GM12891 (cell line): ENCODE results near the gene PVR.

Source experiments
- DNase-seq: peaks from one replicate; pipeline ENCODE4 v3.0.0; 2011; ENCODE audit warnings: low spot score; ENCODE audit not compliant: insufficient read length
- FAIRE-seq: peaks from 2 replicates; lab custom pipeline; 2011; peaks lifted over from hg19 to GRCh38; lab: Jason Lieb, UNC
- PAX5 ChIP-seq: IDR thresholded peaks from 2 replicates; pipeline ENCODE4 v1.6.1; 2011; ENCODE audit warnings: low read length, moderate library complexity, mild to moderate bottlenecking; ENCODE audit not compliant: insufficient read depth, severe bottlenecking
- POLR2A ChIP-seq: IDR thresholded peaks from 2 replicates; pipeline ENCODE4 v1.6.1; 2011; ENCODE audit warnings: low read depth, low read length, control low read depth
- POLR2AphosphoS5 ChIP-seq: IDR thresholded peaks from 2 replicates; pipeline ENCODE4 v1.6.1; 2011; ENCODE audit warnings: low read depth, low read length, control low read depth
- POU2F2 ChIP-seq: IDR thresholded peaks from 2 replicates; pipeline ENCODE4 v1.6.1; 2011; ENCODE audit warnings: low read depth, mild to moderate bottlenecking, control low read depth, low read length, moderate library complexity
- SPI1 ChIP-seq: IDR thresholded peaks from 2 replicates; pipeline ENCODE4 v1.6.1; 2011; ENCODE audit warnings: low read depth, low read length, control low read depth
- TAF1 ChIP-seq: IDR thresholded peaks from 2 replicates; pipeline ENCODE4 v1.6.1; 2011; ENCODE audit warnings: low read depth, low read length, control low read depth

PVR gene

GRCh38 chr19:44710483-44710882 lies 66.8 kb downstream of the PVR start:
- DNase-seq, result no peak
- no peak for FAIRE-seq
- TF ChIP-seq POLR2AphosphoS5, result no peak
- no peak for TF ChIP-seq PAX5
- no peak for TF ChIP-seq POU2F2
- no peak for TF ChIP-seq SPI1
- TF ChIP-seq POLR2A, result no peak
- TF ChIP-seq TAF1, result no peak

GRCh38 chr19:44712864-44713515 lies 69.3 kb downstream of the PVR start:
- no peak for FAIRE-seq
- no peak for DNase-seq
- no peak for TF ChIP-seq PAX5
- TF ChIP-seq POLR2AphosphoS5, result no peak
- TF ChIP-seq POU2F2, result no peak
- TF ChIP-seq SPI1, result no peak
- TF ChIP-seq TAF1, result no peak
- TF ChIP-seq POLR2A, result no peak
